Stimulated activated naive CD8-positive, alpha-beta T cell treated with anti-CD3 and anti-CD28 coated beads, Interleukin-15, Interleukin-2, amounts not matched to agents 100 U/mL and 50 U/mL, for 24 hours (primary cell): ENCODE results near the gene PUM2.

Experiments used
- ATAC-seq: fragments of 150-1000 bp; cut with Tn5 transposase; one replicate; pipeline ENCODE4 v1.10.0; 2021
- DNase-seq: peaks from one replicate; pipeline ENCODE4 v3.0.0; 2021

PUM2 gene

GRCh38 chr2:20217041-20217970 lies 133.3 kb downstream of the PUM2 start:
- no peak for DNase-seq
- no peak for ATAC-seq

GRCh38 chr2:20216130-20217025 lies 134.3 kb downstream of the PUM2 start:
- no peak for ATAC-seq

GRCh38 chr2:20215183-20216040 lies 135.2 kb downstream of the PUM2 start:
- DNase-seq (no peak), ATAC-seq (no peak)

More at GRCh38 chr2:20216130-20217025, 134.3 kb downstream of the PUM2 start:
- DNase-seq = no peak

GRCh38 chr2:20214566-20215182 lies 136.0 kb downstream of the PUM2 start:
- ATAC-seq = no peak

GRCh38 chr2:20213651-20214565 lies 136.7 kb downstream of the PUM2 start:
- DNase-seq (no peak), ATAC-seq (no peak)

More at GRCh38 chr2:20214566-20215182, 136.0 kb downstream of the PUM2 start:
- no peak for DNase-seq

- no peak for DNase-seq
These were observed 137.7 kb downstream of the PUM2 start for GRCh38 chr2:20212871-20213503.

DNA sequence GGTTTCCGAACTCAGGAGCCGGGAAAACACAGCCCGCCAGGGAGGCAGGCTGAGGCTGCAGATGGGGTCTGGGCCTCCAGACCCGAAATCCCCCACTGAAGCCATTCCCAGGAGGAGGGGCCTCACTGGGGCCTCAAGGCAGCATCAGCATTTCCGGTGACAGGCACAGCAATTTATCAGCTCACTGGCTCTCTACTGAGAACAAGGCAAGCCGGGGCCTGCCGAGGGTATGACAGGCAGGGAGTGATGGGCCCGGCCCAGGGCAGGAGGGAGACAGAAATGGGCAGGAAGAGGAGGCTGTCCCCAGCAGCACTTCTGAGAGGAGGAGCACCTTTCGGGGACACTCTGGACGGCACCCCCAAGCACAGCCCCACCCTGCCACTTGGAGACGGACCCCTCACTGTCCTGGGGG lies 138.2 kb downstream of the PUM2 start:
- ATAC-seq (no peak), DNase-seq (no peak)

More at GRCh38 chr2:20212871-20213503, 137.7 kb downstream of the PUM2 start:
- ATAC-seq = no peak

GRCh38 chr2:20211860-20212458 lies 138.7 kb downstream of the PUM2 start:
- DNase-seq = no peak
- ATAC-seq = no peak

DNA sequence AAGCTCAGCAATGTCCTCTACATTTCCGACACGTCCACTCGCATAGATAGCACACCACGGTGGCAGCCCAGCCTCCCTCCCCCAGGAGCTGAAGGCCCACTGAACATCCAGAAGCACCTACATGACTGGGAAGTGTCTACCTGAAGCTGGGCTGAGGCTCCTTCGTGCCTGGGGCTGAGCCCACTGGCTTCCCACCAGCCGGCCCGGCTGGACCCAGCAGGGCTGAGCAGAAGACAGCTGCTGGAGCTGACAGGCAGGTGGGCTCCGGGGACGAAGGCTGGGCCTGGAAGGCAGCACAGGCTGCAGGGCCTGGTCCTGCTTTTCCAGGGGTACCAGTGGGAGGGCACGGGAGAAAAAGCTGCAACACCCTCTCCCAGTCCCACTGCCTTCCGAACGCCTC lies 139.2 kb downstream of the PUM2 start:
- DNase-seq (no peak), ATAC-seq (no peak)

- no peak for ATAC-seq
- no peak for DNase-seq
These were observed 140.2 kb downstream of the PUM2 start for GRCh38 chr2:20210462-20210861.

- no peak for ATAC-seq
- DNase-seq = no peak
These were observed 141.1 kb downstream of the PUM2 start for GRCh38 chr2:20209373-20210109.

- DNase-seq (no peak), ATAC-seq (no peak)
These were observed 142.2 kb downstream of the PUM2 start for GRCh38 chr2:20208476-20208859.

- ATAC-seq = no peak
- no peak for DNase-seq
These were observed 143.6 kb downstream of the PUM2 start for GRCh38 chr2:20207051-20207450.

GRCh38 chr2:20205915-20206524 lies 144.6 kb downstream of the PUM2 start:
- DNase-seq (no peak), ATAC-seq (no peak)

DNA sequence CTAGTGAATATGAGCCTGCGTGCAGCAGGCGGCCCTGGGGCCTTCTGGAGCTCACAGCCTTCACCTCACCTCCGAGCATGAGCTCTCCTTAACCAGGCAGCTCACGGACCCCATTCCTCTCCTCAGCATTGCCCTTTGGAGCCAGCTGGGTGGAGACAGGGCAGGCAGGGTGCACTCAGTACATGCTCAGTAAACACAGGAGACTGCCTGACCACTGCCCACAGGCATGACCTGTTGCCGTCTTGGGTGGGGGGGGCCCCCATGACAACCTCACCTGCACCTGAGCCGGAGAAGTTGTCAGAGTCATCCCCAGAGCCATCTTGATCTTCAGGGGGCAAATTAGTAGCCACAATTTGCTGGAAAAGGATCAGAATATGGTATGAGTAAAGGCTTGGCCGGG lies 145.6 kb downstream of the PUM2 start:
- DNase-seq (no peak), ATAC-seq (no peak)

GRCh38 chr2:20203521-20204225 lies 147.0 kb downstream of the PUM2 start:
- ATAC-seq (no peak), DNase-seq (no peak)

DNA sequence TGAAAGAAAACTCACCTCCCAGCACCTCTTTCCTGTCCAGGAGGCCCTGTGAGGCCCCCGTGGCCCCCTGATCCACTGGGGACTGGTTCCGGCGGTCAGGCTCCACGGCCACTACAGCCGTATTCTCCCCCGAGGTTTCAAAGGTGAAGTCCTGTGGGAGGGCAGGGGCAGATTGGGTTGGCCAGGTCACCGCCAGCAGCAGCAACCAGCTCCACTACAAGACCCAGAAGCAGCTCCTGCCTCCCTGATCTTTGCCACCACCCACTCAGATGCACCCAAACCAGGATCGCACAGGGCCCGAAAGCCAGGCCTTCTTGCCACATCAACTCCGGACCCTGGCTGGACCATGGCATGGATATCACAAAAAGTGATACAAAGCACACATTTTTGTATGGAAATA lies 147.6 kb downstream of the PUM2 start:
- DNase-seq = no peak
- no peak for ATAC-seq

DNA sequence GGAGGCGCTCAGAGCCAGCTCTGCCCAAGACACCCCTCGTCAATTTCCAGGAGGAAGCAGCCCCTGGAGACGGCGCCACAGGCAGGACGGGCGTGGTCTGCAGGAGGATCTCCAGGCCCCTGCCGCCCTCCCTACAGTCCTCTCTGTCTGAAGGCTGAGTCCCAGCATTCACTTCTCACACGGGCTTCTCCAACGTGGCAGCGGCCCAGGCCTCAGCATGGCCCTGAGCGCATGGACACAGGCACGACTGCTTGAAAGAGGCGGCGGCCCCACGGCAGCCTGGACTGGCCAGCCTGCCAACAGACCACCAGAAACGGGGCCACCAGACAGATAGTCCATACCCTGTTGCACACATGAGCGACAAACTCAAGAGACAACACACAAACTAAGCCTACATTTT lies 149.0 kb downstream of the PUM2 start:
- DNase-seq (no peak), ATAC-seq (no peak)
